HCEC 1CT (cell line): ENCODE results near the gene KLK11.
A peak's percentile ranks its signal among the peaks of the same experiment; 100 is the strongest.

Experiments
- DNase-seq: peaks from one replicate; pipeline ENCODE4 v3.0.0-alpha.2; 2017

Gene KLK11

GRCh38 chr19:51027126-51027806 is 850 bp upstream of the KLK11 start:
- no peak for DNase-seq

DNA sequence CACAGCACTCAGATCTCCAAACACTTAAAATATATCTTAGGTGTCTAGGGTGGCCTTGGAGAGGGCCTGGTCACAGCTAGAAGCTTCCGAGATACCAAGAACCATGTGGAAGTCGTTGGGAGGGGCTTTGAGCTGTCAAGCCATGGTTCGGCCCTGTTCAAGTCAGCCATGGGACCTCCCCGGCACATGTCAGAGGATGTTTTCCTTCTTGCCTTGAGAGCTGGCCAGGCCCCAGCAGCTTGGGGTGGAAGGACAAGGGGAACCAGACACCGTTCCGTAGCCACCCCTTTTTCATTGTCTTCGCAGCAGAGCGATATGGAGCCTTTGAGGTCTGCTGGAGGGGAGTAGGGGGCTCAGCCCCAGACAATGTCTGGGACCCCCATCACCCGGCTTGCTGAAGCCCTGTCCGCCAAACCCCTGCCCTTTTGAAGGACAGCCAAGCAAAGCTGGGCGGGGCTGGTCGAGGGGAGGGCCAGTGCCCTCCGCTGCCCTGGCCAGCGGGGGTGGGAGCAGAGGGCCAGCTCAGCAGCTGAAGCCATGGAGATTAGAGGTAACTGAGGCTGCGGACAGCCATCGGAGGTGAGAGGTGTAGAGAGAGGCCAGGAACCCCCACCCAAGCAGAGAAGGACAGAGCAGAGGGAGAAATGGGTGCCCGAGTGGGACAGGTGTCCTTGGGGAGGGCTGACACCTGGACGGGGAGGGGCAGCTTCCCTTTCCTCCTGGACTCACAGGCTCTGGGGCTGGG is 435 bp downstream of the KLK11 start:
- no peak for DNase-seq

GRCh38 chr19:51025401-51025800 is 1.0 kb downstream of the KLK11 start:
- DNase-seq = no peak

DNA sequence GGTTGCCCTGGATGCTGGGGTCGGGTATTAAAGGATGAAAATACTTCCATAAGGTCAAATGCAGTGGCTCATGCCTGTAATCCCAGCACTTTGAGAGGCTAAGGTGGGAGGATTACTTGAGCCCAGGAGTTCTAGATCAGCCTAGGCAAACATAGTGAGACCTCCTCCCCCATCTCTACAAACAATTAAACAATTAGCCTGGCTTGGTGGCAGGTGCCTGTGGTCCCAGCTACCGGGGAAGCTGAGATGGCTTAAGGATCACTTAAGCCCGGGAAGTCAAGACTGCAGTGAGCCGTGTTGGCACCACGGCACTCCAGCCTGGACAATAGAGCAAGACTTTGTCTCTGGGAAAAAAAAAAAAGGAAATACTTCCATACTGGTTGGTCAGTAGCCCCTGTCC is 1.5 kb downstream of the KLK11 start:
- no peak for DNase-seq

GRCh38 chr19:51023946-51024345 is 2.5 kb downstream of the KLK11 start:
- no peak for DNase-seq

- DNase-seq = no peak
Measured at GRCh38 chr19:51022526-51022925, 3.9 kb downstream of the KLK11 start.

DNA sequence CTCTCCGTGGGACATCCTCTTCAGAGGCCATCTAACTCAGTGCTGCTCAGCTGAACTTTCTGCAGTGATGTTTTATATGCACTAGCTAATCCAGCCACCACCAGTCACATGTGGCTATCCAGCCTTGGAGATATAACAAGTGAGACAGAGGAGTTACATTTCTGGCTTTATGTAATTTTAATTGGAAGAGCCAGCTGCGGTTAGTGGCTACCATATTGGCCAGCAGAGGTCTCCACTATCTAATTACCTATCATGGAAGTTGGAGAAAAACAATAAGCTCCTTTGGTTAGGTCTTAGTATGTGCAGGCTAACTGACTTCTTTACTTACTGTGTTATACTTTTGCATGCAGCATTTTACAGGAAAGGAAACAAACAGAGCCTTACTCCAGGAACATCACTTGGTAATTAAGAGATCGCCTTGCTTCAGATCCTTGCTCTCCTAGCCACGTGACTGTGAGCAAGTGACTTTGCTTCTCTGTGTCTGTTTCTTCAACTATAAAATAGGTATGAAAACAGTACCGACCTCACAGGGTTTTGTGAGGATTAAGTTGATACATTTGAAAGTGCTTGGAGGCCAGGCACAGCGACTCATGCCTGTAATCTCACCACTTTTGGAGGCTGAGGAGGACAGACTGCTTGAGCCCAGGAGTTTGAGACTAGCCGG is 5.3 kb downstream of the KLK11 start:
- peak; percentile 28 for DNase-seq

GRCh38 chr19:51019544-51019925 is 6.9 kb downstream of the KLK11 start, which contains the start of gene KLK10:
TSS of gene KLK10 (minus strand) at chr19:51019709. CDS start at chr19:51019130, 579 bp downstream.
- DNase-seq = no peak

GRCh38 chr19:51018745-51019543 is 7.5 kb downstream of the KLK11 start:
- no peak for DNase-seq

- DNase-seq = no peak
Measured at GRCh38 chr19:51016798-51017683, 9.4 kb downstream of the KLK11 start.

DNA sequence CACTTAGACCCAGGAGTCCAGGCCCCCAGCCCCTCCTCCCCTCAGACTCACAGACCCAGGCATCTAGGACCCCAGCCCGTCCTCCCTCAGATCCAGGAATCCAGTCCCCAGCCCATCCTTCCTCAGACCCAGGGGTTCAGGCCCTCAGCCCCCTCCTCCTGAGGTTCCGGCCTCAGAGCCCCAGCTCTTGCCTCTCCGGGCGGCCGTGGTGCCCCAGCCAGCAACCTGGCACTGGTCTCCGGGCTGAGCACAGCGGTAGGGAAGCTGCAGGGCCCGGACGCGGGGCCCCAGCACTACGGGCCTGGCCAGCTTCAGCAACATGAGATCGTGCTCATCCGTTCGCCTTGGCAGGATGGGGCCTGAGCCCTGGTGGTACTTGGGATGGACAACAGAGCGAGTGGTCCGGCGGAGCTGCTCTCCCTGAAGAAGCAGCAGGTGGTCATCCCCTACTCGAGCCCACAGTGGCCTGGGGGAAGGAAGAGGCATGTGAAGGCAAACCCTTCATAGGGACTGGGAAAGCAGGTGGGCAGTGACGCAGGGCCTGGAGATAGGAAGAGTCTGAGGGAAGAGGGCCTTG is 10.6 kb downstream of the KLK11 start:
- no peak for DNase-seq

- DNase-seq = no peak
Measured at GRCh38 chr19:51014242-51014641, 12.2 kb downstream of the KLK11 start.

DNA sequence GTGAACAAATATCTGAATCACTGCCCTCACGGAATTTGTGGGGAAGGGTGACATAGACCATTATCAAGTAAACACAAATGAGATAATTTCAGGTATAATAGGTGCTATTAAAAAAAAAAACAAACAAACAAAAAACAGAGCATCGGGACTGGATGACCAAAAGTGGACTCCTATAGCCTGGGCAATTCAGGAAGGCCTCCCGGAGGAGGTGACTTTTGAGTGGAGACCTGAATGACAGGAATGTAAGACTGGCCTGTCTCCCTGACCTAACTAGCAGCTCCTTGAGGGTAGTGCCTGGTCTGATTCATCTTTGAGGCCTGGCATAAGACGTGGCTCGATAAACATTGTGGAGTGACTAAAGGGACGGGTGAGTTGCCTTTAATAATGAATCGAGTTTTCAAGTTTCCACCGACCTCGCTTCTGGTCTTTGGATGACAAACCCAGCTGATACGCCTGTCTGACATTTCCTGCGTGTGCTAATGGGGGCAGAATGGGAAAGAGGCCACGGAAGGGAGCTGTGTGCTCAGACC is 13.7 kb downstream of the KLK11 start:
- no peak for DNase-seq

DNA sequence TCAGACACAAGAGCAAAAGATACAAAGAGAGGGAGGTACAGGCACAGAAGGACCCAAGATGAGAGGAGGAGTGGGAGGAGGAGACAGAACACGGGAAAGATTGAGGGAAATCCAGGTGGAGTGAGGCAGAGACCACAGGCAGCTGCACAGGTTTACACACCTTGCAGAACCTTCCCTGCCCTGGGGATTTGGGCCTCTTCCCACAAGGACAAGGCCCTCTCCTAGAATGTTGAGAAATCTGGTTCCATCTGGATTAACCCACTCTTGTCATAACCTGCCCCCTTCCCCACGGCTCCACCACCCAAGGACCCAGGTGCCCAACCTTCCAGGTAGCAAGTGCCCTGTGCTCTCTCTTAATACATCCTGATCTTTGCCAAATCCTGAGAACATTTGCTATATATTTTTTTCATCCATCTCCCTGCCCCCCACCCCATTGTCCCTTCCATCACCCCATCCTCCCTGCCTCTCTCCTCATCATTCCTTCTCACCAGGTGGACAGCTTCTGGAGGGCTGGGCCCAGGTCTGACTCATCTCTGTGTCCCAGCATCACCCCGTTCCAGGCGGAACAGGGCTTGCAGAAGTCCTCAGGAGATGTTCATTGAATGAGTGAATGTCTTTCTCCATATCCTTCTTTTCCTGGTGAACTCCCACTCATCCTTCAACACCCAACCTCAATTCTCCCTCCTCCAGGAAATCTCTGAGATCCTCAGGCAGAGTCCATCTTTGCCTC is 16.2 kb downstream of the KLK11 start:
- DNase-seq = no peak

GRCh38 chr19:51009061-51009891 is 17.1 kb downstream of the KLK11 start:
- DNase-seq = no peak

- no peak for DNase-seq
Measured at GRCh38 chr19:51007488-51007887, 18.9 kb downstream of the KLK11 start.

DNA sequence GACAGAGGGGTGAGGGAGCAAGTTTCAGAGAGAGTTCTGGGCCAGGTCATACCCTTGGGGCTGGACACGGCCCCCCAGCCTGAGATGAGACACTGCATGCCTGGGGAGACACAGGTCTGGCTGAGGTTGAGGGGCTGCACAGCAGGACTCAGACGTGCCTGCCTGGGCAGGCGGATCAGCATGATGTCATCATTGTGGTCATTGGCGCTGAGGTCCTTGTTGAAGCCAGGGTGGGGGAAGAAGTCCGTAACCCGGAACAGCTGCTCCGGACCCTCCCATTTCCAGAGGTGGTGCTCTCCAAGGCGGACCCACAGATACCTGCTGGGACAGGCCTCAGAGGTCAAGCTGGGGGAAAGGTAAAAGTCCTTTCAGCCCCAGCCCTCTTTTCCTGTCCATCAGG is 20.0 kb downstream of the KLK11 start:
- DNase-seq = no peak

- DNase-seq = no peak
Measured at GRCh38 chr19:51005248-51005647, 21.2 kb downstream of the KLK11 start.

DNA sequence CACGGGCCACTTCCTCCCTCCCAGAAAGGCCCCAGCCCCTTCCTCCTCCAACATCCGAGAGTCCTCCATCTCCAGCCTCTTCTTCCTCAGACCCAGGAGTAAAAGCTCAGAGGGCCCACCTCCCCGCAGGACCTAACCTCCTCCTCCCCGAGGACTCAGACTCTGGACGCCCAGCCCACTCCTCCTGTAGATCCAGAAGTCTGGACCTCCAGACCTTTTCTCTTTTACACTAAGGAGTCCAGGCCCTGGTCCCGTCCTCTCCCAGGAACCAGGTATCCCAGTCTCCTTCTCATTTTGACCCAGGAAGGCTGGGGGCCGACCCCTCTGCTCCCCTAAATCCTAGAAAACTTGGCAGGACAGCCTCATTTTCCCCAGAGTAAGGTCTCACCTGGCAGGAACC is 23.1 kb downstream of the KLK11 start:
- no peak for DNase-seq
